ENCODE results near the gene NARF.

Gene NARF

DNA sequence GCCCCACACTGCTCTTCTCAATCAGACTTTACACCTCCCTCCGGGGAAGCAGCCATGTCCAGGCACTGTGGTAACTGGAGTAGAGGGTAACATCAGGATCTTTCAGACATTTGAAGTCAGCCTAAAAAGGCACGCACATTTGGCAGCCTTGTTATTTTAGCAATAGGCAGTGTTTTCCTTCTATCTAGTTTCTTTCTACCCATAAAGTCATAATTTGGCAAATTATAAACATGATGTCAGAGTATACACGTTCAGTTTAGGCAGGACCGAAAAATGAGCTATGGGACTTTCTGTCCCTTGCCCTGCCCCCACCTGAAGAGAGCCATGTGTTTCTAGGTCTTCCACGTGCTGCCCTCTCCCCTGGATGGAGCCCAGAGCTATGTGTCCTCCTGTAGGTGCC, 21.1 kb downstream of the NARF start:
- no peak for DNase-seq

DNA sequence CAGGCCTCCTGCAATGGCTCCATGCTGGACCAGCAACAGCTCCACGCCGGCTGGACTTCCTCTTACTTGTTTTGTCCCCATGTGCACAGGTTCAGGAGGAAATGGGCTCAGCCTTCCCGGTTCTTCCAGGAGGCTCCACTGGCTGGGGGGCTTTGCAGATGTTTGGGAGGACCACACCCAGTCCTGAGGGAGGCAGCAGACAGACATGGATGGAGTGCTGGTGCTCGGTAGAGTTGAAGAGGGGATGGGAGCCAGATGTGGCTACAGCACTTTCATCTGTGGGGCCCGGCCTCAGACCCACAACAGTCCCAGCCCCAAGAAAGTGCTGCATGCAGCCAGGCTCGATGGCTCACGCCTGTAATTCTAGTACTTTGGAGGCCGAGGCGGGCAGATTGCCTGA, 21.8 kb downstream of the NARF start:
- no peak for DNase-seq

DNA sequence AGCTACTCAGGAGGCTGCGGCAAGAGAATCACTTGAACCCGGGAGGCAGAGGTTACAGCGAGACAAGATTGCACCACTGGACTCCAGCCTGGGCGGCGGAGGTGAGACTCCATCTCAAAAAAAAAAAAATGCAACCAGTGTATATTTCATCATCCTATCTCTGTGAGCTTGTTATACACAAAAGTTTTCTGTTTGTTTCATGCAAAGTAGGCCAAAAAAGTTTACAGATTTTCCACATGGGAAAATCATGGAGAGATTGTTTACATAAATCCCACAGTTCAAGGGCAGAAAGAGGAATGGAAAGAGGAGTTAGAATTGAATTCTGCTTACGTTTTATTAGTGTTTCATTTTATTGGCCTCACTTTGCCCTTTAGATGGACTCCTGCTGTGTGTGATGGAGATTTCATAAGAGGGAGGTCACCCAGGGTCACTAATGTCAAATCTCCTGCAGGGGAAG, 24.7 kb downstream of the NARF start:
- no peak for DNase-seq

DNA sequence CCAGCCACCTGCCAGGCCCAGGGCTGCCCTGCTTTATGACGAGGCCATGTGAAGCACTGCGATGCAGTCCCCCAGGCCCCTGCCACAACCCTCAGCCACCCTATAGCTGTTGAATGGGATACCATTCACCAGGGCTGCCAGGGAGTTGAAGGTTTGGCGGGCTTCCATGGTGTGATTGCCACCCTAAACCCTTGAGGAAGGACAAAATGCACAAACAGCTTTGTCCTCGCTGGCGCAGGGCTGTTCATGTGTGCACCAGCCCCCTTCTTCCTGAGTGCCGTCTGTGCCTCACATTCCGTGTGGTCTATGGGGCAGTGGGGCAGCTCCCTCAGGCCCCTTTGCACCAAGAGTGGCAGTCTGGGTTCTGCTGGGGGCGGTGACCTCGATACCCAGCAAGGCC, 25.3 kb downstream of the NARF start:
- DNase-seq = no peak

DNA sequence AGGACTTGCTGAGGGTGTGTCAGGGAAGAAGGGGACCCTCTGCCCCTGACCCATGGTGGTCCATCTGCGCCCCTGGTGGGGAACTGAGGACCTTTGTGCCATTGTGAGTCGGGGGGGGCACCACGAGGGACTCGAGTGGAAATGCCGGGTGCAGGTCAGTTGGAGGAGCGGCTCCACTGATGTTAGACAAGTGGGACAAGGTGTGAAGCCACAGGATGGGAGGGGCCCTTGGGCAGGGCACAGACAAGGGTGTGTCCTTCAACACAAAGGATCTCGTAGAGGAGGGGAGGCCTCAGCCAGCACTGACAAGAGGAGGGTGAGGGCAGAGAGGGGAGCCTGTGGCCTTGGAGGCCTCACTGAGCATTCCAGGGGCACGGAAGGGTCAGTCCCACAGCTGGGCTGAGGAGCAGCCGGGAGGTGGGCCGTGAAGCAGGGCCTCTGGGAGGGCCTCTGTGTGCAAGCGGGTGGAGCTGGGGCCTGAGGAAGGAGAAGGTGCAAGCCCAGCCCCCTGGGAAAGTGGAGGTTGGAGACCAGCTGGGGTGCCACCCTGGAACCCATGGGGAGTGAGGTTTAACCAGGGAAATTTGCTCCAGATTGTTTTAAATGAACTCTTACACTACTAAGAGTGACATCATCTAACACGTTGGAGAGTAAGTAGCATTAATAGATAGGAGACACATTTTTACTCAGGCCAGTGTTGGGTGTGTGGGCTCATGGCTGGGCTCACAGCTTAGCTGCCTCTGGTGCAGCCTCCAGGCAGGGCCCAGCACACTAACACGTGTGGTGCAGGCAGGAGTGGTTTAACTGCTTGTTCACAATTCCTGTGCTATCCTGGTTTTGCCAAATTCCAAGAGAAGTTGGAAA, 27.9 kb downstream of the NARF start:
- no peak for DNase-seq

DNA sequence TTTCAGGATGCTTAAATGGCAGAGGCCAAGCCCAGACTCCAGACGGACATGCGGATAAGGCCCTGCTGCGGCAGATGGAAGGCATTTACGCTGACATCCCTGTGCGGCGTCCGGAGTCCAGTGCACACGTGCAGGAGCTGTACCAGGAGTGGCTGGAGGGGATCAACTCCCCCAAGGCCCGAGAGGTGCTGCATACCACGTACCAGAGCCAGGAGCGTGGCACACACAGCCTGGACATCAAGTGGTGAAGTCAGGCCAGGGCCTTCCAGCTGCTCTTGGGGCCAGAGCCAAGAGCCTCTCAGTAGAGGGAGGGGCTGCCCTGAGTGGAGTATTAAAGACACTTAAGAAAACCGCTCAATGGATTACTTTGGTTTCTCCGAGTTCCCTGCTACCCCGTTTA, 29.4 kb downstream of the NARF start:
- DNase-seq = no peak

DNA sequence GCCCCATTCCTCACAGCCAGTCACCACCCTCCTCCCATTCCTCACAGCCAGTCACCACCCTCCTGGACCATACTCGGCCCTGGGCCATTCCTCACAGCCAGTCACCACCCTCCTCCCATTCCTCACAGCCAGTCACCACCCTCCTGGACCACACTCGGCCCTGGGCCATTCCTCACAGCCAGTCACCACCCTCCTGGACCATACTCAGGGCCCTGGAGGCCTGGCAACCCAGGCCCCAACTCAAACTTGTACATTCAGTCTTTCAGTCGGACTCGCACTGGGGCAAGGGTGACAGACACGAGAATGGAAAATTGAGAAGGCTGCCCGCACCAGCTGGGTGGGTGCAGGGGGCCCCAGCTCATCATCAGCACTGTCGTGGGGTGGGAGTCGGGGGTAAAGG, 30.6 kb downstream of the NARF start:
- no peak for DNase-seq

DNA sequence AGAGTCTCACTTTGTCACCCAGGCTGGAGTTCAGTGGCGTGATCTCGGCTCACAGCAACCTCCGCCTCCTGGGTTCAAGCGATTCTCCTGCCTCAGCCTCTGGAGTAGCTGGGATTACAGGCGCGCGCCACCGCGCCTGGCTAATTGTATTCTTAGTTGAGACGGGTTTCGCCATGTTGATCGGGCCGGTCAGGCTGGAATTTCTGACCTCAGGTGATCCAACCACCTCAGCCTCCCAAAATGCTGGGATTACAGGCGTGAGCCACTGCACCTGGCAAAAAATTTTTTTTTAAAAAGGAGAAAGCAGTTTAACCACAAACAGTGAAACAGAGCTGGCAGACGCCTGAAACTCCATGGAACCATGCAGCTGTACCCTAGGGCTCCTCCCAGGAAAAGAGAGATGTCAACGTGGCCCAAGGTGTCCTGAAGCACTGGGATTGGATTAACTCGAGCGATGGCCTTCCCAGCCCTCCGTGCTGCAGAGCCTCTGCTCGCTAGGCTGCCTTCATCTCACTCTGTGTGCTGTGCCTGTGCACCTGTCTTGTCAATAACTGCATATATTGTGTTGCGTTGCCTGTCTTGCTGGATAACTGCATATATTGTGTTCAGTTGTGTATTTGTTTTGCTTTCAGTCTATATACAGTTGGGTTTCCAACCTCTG, 31.4 kb downstream of the NARF start:
- DNase-seq = no peak

DNA sequence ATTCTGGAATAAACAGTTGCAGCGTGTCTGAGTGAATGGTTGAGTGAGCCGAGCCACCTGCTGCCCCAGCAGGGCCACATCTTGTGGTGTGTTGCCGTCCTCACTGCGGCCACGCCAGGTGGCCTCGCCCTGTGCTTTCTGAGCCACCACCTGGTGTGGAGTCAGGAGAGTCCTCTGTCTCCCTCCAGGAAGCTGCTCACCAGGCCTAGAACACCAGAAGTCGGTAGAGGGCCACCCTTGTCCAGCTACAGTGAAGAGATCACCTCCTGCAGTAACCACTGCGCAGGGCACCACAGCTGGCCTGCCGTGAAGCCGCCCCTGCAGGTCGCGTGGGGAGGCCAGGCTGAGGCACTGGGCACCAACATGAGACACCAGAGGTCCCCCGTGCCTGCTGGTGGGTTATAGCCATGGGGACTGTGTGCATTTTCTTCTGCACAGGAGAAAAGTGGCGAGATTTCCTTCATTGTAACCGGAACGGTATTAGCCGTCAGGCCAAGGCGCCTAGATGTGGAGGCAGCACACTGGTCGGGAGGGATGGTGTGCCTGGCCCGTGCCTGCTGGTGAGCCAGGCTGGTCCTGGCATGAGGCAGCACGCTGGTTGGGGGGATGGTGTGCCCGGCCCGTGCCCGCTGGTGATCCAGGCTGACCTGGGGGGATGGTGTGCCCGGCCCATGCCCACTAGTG, 32.1 kb downstream of the NARF start:
- no peak for DNase-seq

DNA sequence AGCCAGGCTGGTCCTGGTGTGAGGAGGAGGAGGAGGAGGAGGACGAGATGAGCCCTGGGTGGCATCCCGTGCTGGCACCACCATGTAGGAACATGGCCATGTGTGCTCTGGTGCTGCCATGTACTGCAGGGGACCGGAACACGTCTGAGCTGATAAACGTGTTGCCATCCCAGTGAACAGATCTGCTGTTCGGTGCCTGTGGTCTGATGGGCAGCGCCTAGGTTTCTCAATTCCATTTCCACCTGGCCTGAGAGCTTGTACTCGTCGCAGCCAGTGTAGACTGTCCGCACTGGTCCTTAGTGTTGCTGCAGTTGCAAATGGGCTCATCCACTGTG, 32.6 kb downstream of the NARF start:
- DNase-seq = no peak

DNA sequence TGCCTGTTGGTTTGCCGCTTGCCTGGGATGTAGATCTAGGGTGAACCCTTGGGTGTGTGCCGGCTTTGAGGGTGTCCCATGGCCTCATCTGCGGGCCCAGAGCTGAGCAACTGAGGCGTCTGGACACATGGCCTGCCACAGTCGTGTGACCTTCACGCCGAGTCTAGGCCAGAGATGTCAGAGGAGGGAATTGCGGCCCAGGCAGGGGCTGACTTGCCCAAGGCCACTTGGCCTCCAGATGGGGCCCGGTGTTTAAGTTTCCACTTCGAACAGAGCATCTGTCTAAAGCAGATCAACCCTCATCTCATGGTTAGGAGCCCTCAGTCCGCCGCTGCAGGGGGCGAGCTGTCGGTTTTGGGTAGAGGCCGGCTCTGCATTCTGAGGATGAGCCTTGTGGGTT, 33.0 kb downstream of the NARF start:
- no peak for DNase-seq

DNA sequence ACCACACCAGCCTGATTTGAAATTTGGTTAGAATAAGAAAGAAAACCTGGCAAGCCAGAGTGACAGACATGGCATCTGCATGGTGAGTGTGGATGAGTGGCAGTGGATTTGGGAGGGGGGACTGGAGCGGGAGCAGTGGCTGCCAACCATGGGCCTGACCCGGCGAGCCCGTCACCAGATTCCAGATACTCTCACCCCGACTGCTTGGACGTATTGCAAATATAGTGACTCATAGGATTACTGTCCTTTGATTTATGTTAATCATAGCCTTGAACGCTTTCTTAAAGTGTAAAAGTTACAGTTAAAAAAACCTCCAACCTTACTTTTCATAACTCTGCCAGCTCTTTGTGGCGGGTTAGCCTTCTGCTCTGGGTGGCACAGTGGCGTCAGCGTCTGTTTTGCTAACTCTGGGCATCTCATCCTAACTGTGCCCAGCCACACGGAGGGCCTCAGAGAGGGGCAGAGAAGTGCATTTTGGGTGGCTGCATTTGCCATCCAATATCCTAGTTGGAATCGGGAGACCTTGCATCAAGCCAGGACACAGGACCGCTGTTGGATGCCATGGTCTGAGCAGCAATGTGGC, 34.2 kb downstream of the NARF start:
- no peak for DNase-seq

DNA sequence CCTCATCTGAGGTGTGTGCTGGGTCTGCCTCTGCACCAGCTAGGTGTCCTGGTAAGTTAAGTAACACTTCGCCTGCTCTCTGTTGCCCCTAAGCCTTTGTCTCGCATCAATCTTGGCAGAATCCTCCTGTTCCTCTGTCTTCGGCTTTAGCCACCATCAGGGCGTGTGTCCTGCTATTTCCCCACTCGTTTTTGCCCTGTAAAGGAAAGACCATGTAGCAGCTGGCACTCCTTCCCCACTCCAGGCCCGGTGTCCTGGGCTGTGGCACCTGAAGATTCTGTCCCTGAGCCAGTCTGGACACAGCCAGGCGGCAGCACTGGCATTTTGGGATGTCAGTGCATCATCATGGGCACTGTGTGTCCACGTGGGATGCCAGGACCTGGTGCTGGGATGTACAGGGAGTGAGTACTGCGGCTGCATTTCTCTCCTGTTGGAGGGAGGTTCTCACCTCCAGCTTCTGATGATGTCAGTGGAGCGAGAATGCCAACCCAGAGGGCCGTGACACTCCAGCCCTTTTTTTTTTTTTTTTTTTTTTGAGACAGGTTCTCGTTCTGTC, 34.8 kb downstream of the NARF start:
- no peak for DNase-seq

DNA sequence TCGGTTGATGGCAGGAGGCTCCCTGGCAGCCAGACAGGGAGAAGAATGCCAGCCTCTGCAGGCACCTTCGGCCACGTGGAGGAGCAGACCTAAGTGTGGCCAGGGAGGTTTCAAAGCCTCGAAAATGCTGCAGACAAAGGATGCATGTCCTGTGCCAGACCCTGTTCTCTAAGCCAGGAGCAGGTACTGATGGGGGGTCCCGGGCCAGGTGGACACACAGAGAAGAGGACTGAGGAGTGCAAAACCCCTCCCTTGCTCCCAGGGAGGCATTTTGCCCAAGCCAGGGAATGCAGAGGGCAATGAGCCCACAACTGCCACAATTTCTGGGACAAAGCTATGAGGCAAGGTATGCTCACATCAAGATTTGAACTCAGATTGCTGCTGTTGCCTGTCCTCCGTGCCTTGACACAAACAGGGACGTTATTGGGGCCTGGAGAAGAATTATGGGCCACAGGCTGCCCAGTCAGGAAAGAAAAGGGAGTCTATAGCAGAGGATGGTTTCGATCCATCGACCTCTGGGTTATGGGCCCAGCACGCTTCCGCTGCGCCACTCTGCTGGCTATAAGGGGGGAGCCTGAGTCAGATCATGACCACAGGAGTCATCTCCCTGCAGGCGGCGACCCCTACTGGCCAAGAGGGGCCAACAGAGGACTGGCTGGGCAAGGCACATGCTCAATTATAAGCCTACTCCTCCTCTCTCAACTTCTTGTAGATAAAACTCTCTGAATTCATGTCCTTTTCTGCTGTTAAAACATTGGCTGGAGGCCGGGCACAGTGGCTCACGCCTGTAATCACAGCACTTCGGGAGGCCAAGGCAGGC, 35.9 kb downstream of the NARF start:
- no peak for DNase-seq

DNA sequence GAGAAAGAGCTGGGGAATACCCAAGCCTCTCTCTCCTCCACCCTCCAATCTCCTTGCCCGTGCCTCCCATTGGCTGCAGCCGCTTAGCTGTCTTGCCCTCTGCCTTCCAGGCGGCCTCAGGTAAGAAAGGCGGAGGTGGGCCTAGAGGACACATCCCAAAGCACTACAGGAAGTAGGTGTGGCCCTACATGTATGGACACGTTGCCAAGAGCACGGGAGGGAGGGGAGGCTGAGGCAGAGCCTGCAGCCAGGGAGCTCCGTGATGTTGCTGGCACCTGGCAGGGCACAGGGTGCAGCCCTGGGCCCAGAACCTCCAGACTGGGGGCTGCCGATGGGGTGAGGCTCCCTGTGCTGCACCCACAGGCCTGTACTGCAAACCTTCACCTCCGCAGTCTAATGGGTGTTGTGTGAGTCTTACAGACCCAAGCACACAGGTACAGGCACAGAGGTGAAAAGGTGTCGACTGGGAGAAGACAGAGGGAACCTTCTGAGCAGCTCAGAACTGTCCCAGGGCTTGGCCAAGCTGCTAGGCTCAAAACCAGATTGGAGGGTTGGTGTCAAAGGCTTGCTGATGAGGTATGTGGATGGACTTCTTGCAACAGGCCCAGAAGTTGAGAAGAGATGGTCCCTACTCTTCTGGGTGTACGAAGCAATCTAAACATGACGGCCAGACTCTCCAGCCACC, 37.4 kb downstream of the NARF start:
- no peak for DNase-seq

DNA sequence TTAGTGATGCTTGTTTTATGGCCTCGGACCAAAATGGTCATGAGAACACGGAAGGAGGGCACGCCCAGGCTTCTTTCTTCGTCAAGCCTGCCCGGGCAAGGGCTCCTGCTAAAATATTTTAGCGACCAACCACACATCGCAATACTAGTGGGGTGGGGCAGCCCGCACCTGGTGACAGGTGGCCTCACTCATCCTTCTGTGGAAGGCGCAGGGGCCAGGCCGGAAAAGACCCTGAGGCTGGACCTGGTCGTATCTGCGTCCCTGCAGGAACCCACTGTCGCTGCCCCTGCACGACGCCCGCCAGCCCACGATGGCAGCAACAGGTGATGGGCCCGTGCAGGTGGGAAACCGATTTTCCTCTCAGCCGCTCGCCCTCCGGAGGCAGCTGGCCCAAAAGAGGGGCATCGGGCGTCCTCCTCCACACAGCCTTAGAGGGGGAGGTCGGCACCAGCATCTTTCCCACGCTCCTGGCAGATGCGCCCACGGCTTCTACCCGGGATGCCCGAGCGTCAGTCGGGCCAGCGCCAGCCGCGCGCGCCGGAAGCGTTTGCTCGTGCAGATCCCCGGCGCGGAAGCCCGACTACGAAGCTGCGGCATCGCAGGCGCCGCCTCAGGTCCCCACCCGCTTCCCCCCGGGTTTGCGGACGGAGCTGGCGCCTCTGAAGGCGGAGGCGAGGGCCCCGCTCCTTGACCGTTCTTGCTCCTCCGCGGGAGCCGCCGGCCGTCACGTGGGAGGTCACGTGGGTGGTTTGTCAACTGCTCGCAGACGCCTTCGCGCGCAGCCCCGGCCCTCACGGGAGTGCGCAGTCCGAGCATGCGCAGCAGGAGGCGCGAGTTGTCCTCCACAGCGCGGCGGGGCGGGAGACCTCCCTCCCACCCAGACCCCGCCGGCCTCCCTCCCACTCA, 38.2 kb downstream of the NARF start:
- no peak for DNase-seq

DNA sequence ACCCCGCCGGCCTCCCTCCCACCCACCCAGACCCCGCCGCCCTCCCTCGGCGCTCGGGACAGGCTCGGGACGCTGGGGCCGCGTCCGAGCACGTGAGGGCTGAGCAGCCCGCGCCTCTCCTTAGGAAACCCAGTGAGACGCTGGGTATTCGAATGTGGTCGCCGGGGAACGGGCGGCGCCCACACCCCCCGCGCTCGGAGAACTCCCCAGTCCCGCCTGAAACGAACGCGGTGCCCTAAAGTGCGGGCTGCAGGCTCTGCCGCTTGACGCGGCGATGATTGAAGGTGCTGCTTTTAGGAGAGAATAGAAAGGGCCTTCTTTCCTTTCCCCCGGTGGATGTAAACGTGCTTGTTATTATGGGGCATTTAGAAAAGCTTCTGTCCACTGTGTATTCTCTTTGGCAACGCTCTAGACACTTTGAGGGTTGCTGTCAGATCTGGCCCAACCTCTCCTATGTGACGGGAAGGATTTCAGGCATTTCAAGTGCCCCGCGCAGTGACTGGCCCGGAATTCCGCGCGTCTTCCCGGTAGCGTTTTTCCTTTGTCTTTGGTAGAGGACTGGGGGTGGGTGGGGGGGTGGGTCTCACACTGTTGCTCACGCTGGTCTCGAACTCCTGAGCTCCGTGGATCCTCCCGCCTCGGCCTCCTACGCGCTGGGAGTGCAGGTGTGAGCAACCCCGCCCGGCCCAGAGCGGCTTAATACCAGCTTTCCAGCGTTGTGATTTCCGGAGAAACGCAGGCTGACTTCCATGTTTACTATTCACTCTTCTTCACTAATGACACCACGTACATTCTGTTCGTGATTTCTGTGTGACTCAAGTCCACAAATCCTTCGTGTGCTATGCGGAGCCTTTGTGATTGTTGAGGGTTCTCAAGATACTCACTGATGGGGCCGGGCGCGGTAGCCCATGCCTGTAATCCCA, 39.2 kb downstream of the NARF start:
- no peak for DNase-seq

DNA sequence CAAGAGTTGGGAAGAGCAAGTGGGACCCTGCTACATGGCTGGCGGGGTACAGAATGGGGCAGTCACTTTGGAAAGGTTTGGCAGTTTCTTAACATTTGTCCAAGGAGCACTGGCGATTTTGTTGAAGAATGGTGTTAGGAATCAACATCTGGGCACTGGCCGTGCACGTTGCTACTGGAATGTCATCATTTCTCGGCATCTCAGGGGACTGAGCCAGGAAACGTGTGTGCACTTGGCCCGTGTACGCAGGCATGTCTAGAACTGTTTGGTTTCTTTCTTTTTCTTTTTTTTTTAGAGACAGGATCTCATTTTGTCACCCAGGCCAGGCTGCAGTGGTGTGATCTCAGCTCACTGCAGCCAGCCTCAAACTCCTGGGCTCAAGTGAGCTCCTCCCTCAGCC, 43.7 kb downstream of the NARF start:
- no peak for DNase-seq

DNA sequence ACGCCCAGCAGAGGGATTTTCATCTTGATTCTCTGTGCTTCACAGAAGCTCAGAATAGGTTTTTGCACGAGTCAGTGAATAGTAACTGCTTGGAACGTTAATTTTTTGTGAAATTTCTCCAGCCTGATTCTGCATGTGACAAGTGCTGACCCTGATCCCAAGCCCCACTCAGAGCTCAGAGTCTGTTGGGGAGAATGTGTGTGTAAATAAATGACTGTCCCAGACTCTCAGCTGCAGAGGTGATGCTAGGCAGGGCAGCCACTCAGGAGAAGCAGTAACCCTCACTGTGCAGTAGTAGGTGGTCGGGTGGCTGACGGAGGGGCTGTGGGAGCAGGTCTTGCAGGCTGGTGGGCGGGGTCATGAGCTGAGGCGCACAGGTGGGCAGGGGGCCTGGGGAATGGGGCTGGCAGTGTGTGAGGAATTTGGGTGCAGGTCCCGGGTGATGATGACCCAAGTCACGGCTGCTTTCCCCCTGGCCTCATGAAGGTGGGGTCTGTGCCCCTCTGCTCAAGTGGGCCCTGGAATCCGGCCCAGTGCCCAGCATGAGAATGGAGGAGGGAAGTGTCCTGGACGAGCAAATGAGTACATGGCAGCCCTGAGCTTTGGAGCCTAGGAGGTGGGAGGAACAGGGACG, 44.7 kb downstream of the NARF start:
- DNase-seq = no peak
